DND-41 (cell line): ENCODE results near the gene SDK2.

ENCODE experiments used
- ATAC-seq: fragments of 200-7000 bp; cut with Tn5 transposase; 3 replicates; pipeline ENCODE4 v1.9.1; 2021; ENCODE audit warnings: low read depth; ENCODE audit not compliant: insufficient read depth
- DNase-seq: peaks from one replicate; pipeline ENCODE4 v3.0.0-alpha.2; 2020
- H2AFZ ChIP-seq: 2 replicates; pipeline ENCODE4 v1.6.0; 2012; ENCODE audit warnings: low read depth, low read length
- H3K27ac ChIP-seq: 2 replicates; pipeline ENCODE4 v1.5.1; 2012; ENCODE audit warnings: low read length, inconsistent platforms
- H3K27me3 ChIP-seq: fragments of 200-600 bp; sonication (generic); 2 replicates; pipeline ENCODE4 v1.6.0; 2012; ENCODE audit warnings: low read length, mild to moderate bottlenecking, inconsistent platforms; ENCODE audit not compliant: insufficient read depth, poor library complexity
- H3K36me3 ChIP-seq: 2 replicates; pipeline ENCODE4 v1.5.1; 2012; ENCODE audit warnings: low read length, inconsistent platforms; ENCODE audit not compliant: insufficient read depth
- H3K4me1 ChIP-seq: 2 replicates; pipeline ENCODE4 v1.5.1; 2012; ENCODE audit warnings: mild to moderate bottlenecking, low read length; ENCODE audit not compliant: insufficient read depth
- H3K4me2 ChIP-seq: 2 replicates; pipeline ENCODE4 v1.6.0; 2012; ENCODE audit warnings: mild to moderate bottlenecking, moderate library complexity, low read length, inconsistent platforms; ENCODE audit not compliant: insufficient read depth
- H3K4me3 ChIP-seq, 2 experiments: fragments of 200-600 bp in 1 of 2; shearing (Covaris generic) in 1 of 2; 2 replicates each; pipeline ENCODE4 v1.5.1; 2012 to 2016; ENCODE audit warnings: inconsistent platforms in 2 of 2, low read length in 2 of 2, mild to moderate bottlenecking in 2 of 2, low read depth in 1 of 2, moderate library complexity in 1 of 2
- H3K79me2 ChIP-seq: 2 replicates; pipeline ENCODE4 v1.6.0; 2012; ENCODE audit warnings: low read length, inconsistent platforms; ENCODE audit not compliant: insufficient read depth
- H3K9ac ChIP-seq: 2 replicates; pipeline ENCODE4 v1.6.0; 2012; ENCODE audit warnings: low read depth, mild to moderate bottlenecking, inconsistent platforms, low read length, moderate library complexity
- H3K9me3 ChIP-seq: 2 replicates; pipeline ENCODE4 v1.5.1; 2012; ENCODE audit warnings: low read length, moderate library complexity, mild to moderate bottlenecking, inconsistent platforms; ENCODE audit not compliant: insufficient read depth, severe bottlenecking
- H4K20me1 ChIP-seq: 2 replicates; pipeline ENCODE4 v1.6.0; 2012; ENCODE audit warnings: low read length; ENCODE audit not compliant: insufficient read depth
- CTCF ChIP-seq: IDR thresholded peaks from 2 replicates; pipeline ENCODE4 v1.5.1; 2012; ENCODE audit warnings: borderline replicate concordance, low read length, moderate library complexity, mild to moderate bottlenecking; ENCODE audit not compliant: poor library complexity, severe bottlenecking; ENCODE audit errors: extremely low read depth
- EZH2 ChIP-seq: IDR thresholded peaks from 3 replicates; pipeline ENCODE4 v1.6.1; 2012; ENCODE audit warnings: borderline replicate concordance, low read depth, mild to moderate bottlenecking, moderate library complexity, low read length, inconsistent platforms; ENCODE audit not compliant: severe bottlenecking

SDK2 gene

GRCh38 chr17:73506470-73507435 lies 137.5 kb downstream of the SDK2 start:
- H3K4me3 ChIP-seq = no peak overlapping the region
- no peak overlapping the region for H3K9ac ChIP-seq
- DNase-seq = no peak
- no peaks in the 10 kb centered on the region for H3K9me3 ChIP-seq
- no peaks in the 10 kb centered on the region for H4K20me1 ChIP-seq
- no peaks in the 10 kb centered on the region for H3K36me3 ChIP-seq
- no peak overlapping the region for H3K4me2 ChIP-seq
- ATAC-seq = no peak
- no peaks in the 10 kb centered on the region for H3K79me2 ChIP-seq
- H2AFZ ChIP-seq = no peak overlapping the region
- no peaks in the 10 kb centered on the region for H3K4me1 ChIP-seq
- H3K27ac ChIP-seq = no peak overlapping the region
- no peaks in the 10 kb centered on the region for H3K27me3 ChIP-seq
- TF ChIP-seq CTCF (no peak), EZH2 (no peak)

GRCh38 chr17:73503560-73503959 lies 140.7 kb downstream of the SDK2 start:
- H3K9ac ChIP-seq = no peak overlapping the region
- H3K27ac ChIP-seq = no peak overlapping the region
- H3K36me3 ChIP-seq = no peaks in the 10 kb centered on the region
- DNase-seq (no peak), ATAC-seq (no peak)
- no peak overlapping the region for H2AFZ ChIP-seq
- TF ChIP-seq EZH2 (no peak), CTCF (no peak)
- no peaks in the 10 kb centered on the region for H3K79me2 ChIP-seq
- H3K4me3 ChIP-seq = no peak overlapping the region
- no peak overlapping the region for H3K4me2 ChIP-seq
- H3K4me1 ChIP-seq = no peaks in the 10 kb centered on the region
- no peaks in the 10 kb centered on the region for H3K9me3 ChIP-seq
- H3K27me3 ChIP-seq = no peaks in the 10 kb centered on the region
- H4K20me1 ChIP-seq = no peaks in the 10 kb centered on the region

- ATAC-seq (no peak), DNase-seq (no peak)
- no peaks in the 10 kb centered on the region for H3K4me1 ChIP-seq
- TF ChIP-seq EZH2 (no peak), CTCF (no peak)
- no peak overlapping the region for H3K9ac ChIP-seq
- no peaks in the 10 kb centered on the region for H3K27me3 ChIP-seq
- H3K27ac ChIP-seq = no peak overlapping the region
- H3K79me2 ChIP-seq = no peaks in the 10 kb centered on the region
- no peak overlapping the region for H2AFZ ChIP-seq
- no peak overlapping the region for H3K4me3 ChIP-seq
- no peaks in the 10 kb centered on the region for H3K9me3 ChIP-seq
- H3K36me3 ChIP-seq = no peaks in the 10 kb centered on the region
- H4K20me1 ChIP-seq = no peaks in the 10 kb centered on the region; the same call in 1 of the 2 replicates
- H3K4me2 ChIP-seq = no peak overlapping the region
These were observed 143.7 kb downstream of the SDK2 start for GRCh38 chr17:73500414-73500999.
